DMS79 (cell line): ENCODE data around the gene RUSF1.
A peak's percentile ranks its signal among the peaks of the same experiment; 100 is the strongest.
"Not testable (repeated sequence)": the region's sequence is repeated elsewhere in the genome, so short reads cannot be mapped to it uniquely, and the experiment has no call there.

Experiments
- DNase-seq: peaks from one replicate; lab custom pipeline; 2025; lab: John Stamatoyannopoulos, UW

RUSF1 gene

GRCh38 chr16:31487071-31487719 lies 21.0 kb downstream of the RUSF1 start:
- DNase-seq = no peak

- no peak for DNase-seq
Observed at GRCh38 chr16:31486045-31486444, 22.1 kb downstream of the RUSF1 start.

- DNase-seq = no peak
Observed at GRCh38 chr16:31485571-31485970, 22.6 kb downstream of the RUSF1 start.

- no peak for DNase-seq
Observed at GRCh38 chr16:31484491-31485171, 23.6 kb downstream of the RUSF1 start.

GRCh38 chr16:31484048-31484447 lies 24.1 kb downstream of the RUSF1 start:
- DNase-seq = not testable (repeated sequence)

GRCh38 chr16:31483081-31483480 lies 25.1 kb downstream of the RUSF1 start, which contains the start of gene SLC5A2:
TSS of gene SLC5A2 (plus strand) at chr16:31483123. CDS start at chr16:31483137, 14 bp downstream.
- no peak for DNase-seq

- no peak for DNase-seq
Observed at GRCh38 chr16:31480851-31481536, 27.2 kb downstream of the RUSF1 start.

GRCh38 chr16:31479751-31480150 lies 28.4 kb downstream of the RUSF1 start:
- DNase-seq = no peak

- no peak for DNase-seq
Observed at GRCh38 chr16:31478956-31479355, 29.2 kb downstream of the RUSF1 start.

- DNase-seq = no peak
Observed at GRCh38 chr16:31477220-31478216, 30.7 kb downstream of the RUSF1 start.

GRCh38 chr16:31476303-31477219 lies 31.6 kb downstream of the RUSF1 start:
- no peak for DNase-seq

GRCh38 chr16:31475946-31476302 lies 32.3 kb downstream of the RUSF1 start:
- no peak for DNase-seq

- no peak for DNase-seq
Observed at GRCh38 chr16:31474773-31475738, 33.1 kb downstream of the RUSF1 start.

GRCh38 chr16:31474173-31474714 lies 33.9 kb downstream of the RUSF1 start:
- no peak for DNase-seq

- no peak for DNase-seq
Observed at GRCh38 chr16:31473264-31473984, 34.8 kb downstream of the RUSF1 start.

- DNase-seq = peak; percentile 94
Observed at GRCh38 chr16:31472709-31473203, 35.4 kb downstream of the RUSF1 start.

GRCh38 chr16:31471875-31472708 lies 36.1 kb downstream of the RUSF1 start, which contains the start of gene TGFB1I1:
TSS of gene TGFB1I1 (plus strand) at chr16:31472152. CDS start at chr16:31472189, 37 bp downstream.
- no peak for DNase-seq
